Psoas muscle (tissue), 8 donors: ENCODE results near the gene PNPLA6. TPM values are rescaled to one million over a fixed set of nuclear protein-coding genes. Genes with fewer than 3 reads are reported as not detected.
A peak's percentile ranks its signal among the peaks of the same experiment; 100 is the strongest.

Source experiments
- ATAC-seq, 4 donors: fragments of 200-7000 bp; cut with Tn5 transposase; one replicate each; pipeline ENCODE4 v1.9.1; 2020; ENCODE audit warnings: moderate library complexity in 3 of 4, mild to moderate bottlenecking in 2 of 4
- DNase-seq, 2 donors: peaks; one replicate each; pipeline ENCODE4 v3.0.0-alpha.2; 2020
- H3K27ac ChIP-seq: fragments of 200-600 bp; one replicate; pipeline ENCODE4 v1.8.0; 2022
- H3K27me3 ChIP-seq, 3 donors: fragments of 200-600 bp in 1 of 3; one replicate each; pipeline versions ENCODE4 v1.6.1 to v1.8.0; 2013 to 2022; ENCODE audit warnings: low read length in 2 of 3, mild to moderate bottlenecking in 2 of 3, moderate library complexity in 1 of 3; ENCODE audit not compliant: insufficient read depth in 3 of 3
- H3K36me3 ChIP-seq, 2 donors: fragments of 200-600 bp in 1 of 2; one replicate each; pipeline versions ENCODE4 v1.6.1 to v1.8.0; 2013 to 2022; ENCODE audit warnings: low read depth in 1 of 2, mild to moderate bottlenecking in 1 of 2, moderate library complexity in 1 of 2; ENCODE audit not compliant: insufficient read depth in 1 of 2
- H3K4me1 ChIP-seq: fragments of 200-600 bp; one replicate; pipeline ENCODE4 v1.8.0; 2022
- H3K4me3 ChIP-seq: fragments of 200-600 bp; one replicate; pipeline ENCODE4 v1.8.0; 2022; ENCODE audit warnings: mild to moderate bottlenecking
- H3K9me3 ChIP-seq: fragments of 200-600 bp; one replicate; pipeline ENCODE4 v1.8.0; 2022
- CTCF ChIP-seq: fragments of 200-600 bp; IDR thresholded peaks from one replicate; pipeline ENCODE4 v1.8.0; 2022; ENCODE audit warnings: antibody characterized with exemption
- WGBS, 3 donors: extraction: QIAGEN DNeasy Blood & Tissue Kit; methylation state at CpG; one replicate each; pipeline versions ENCODE4 v1.1.6 to v1.1.7; 2013; 5-methylcytosine and 5-hydroxymethylcytosine counted together
- intact Hi-C, 2 donors: fragments of 100-400 bp; cut with DNase I; formaldehyde crosslinking; loops; one replicate each; pipeline versions ENCODE4 v1.11.0 to v1.14.2; 2022
- polyA plus RNA-seq, 3 donors: library from polyadenylated mRNA; stranded (reverse); fragments of 200-250 nt; gene quantifications; one replicate each; pipeline ENCODE4 v1.2.3, GENCODE V29; 2013
- total RNA-seq, 4 donors: library from RNA; stranded (reverse); fragmentation: NEBNext Ultra II Directional in 2 of 4; extraction: Animal tissue kit (Norgen Biotek cat#: 25700) in 2 of 4; gene quantifications; one replicate each; pipeline versions ENCODE4 v1.2.1 to v1.2.4, GENCODE V29; 2021 to 2023
- donor health status: healthy with polysubstance abuse.
- donor health status: DM: no; HTN: no; CAD: no; lungs with moderate emphysema.
- donor health status: Bipolar disorder and iron deficiency.
- donor health status: healthy.
- donor health status: DM: yes; HTN: yes; CAD: no.
- donor health status: DM: no; HTN: no; CAD: no.
- donor health status: DM: no; HTN: no; CAD: no.
- donor health status: DM: yes; HTN: yes; CAD: no.

The PNPLA6 gene
- total and polyA plus RNA-seq, 7 donors: 31.8 to 72.8 (median 55.9) TPM

- Histone ChIP-seq H3K4me1 (peaks cover 26% of the 10 kb centered on the region), H3K27me3 (no peaks in the 10 kb centered on the region), H3K27ac (peak overlapping the region; percentile 57), H3K9me3 (no peaks in the 10 kb centered on the region), H3K36me3 (peaks cover 0 to 33% of the 10 kb centered on the region in 2 donors), H3K4me3 (peak overlapping the region; percentile 88)
- 45 to 47% (median 47%) methylated on average over 10 of the region's 10 CpGs for WGBS, 3 donors
- intact Hi-C loops: loop anchor here in 1 of 2 donors (10.0 kb wide), 1 partner anchor 127 kb away; no protein-coding TSS in a partner anchor
- TF ChIP-seq CTCF: no peak
- ATAC-seq (no peak), DNase-seq (no peak)
These were observed 13.9 kb upstream of the PNPLA6 start for GRCh38 chr19:7521551-7522071.

- H3K27ac ChIP-seq: peak within 1 kb of the TSS; percentile 57
- DNase-seq: peak; percentile 100
- H3K36me3 ChIP-seq: peaks cover 0 to 33% of the 10 kb centered on the region in 2 donors
- ATAC-seq: peak; percentile 94 to 97 (median 96)
- H3K4me1 ChIP-seq: peaks cover 20% of the 10 kb centered on the region
- 0 to 1% (median 1%) methylated on average over 38 to 65 of the region's 65 CpGs for WGBS, 3 donors
- intact Hi-C loops: loop anchor here in 1 of 2 donors (10.0 kb wide), 1 partner anchor 127 kb away; no protein-coding TSS in a partner anchor
- H3K4me3 ChIP-seq: peak within 1 kb of the TSS; percentile 88
- TF ChIP-seq CTCF: no peak
- H3K9me3 ChIP-seq: no peaks in the 10 kb centered on the region
- H3K27me3 ChIP-seq: no peaks in the 10 kb centered on the region
These were observed 13.2 kb upstream of the PNPLA6 start, which contains the start of gene MCOLN1 for GRCh38 chr19:7522072-7522922. Gene MCOLN1 (plus strand): TSS chr19:7522624. CDS start chr19:7522751, 127 bp downstream.

GRCh38 chr19:7522923-7523667, 12.4 kb upstream of the PNPLA6 start:
- ATAC-seq: no peak
- intact Hi-C loops: loop anchor here in 1 of 2 donors (10.0 kb wide), 1 partner anchor 128 kb away; no protein-coding TSS in a partner anchor
- H3K9me3 ChIP-seq: no peaks in the 10 kb centered on the region
- H3K4me1 ChIP-seq: peaks cover 20% of the 10 kb centered on the region
- H3K27ac ChIP-seq: peak overlapping the region; percentile 57
- H3K27me3 ChIP-seq: no peaks in the 10 kb centered on the region
- peaks cover 0 to 37% of the 10 kb centered on the region in 2 donors for H3K36me3 ChIP-seq
- 7 to 8% (median 7%) methylated on average over 23 of the region's 23 CpGs for WGBS, 3 donors
- peak overlapping the region; percentile 88 for H3K4me3 ChIP-seq
- DNase-seq: no peak
- no peak for TF ChIP-seq CTCF

GRCh38 chr19:7524523-7524922, 11.0 kb upstream of the PNPLA6 start:
- DNase-seq (no peak), ATAC-seq (no peak)
- WGBS, 3 donors: 90 to 96% (median 91%) methylated on average over 5 of the region's 5 CpGs
- intact Hi-C loops: loop anchor here in 1 of 2 donors (10.0 kb wide), 1 partner anchor 130 kb away; no protein-coding TSS in a partner anchor
- Histone ChIP-seq H3K9me3 (no peaks in the 10 kb centered on the region), H3K27me3 (no peaks in the 10 kb centered on the region), H3K4me3 (no peak overlapping the region), H3K27ac (no peak overlapping the region), H3K36me3 (peaks cover 0 to 48% of the 10 kb centered on the region in 2 donors), H3K4me1 (peaks cover 20% of the 10 kb centered on the region)
- TF ChIP-seq CTCF: no peak
